ENCODE data around the gene AEBP1. TPM values are rescaled to one million over a fixed set of nuclear protein-coding genes. Genes with fewer than 3 reads are reported as not detected.

AEBP1 gene
- total RNA-seq, 1 experiment from 2014 or later, result 30.1 TPM

GRCh38 chr7:44117801-44118429, 13.8 kb downstream of the AEBP1 start:
- H3K4me3 ChIP-seq (ENCODE audit: low read depth, low read length, poor library complexity, severe bottlenecking), result no peak overlapping the region
- ChIA-PET CTCF (no interaction called here), POLR2A (ENCODE audit: low non-redundant PET) (no interaction called here)
- H3K9me3 ChIP-seq (ENCODE audit: low read depth, low read length, poor library complexity, severe bottlenecking), result no peaks in the 10 kb centered on the region
- peaks cover 71% of the 10 kb centered on the region for H3K36me3 ChIP-seq (ENCODE audit: insufficient read depth, low read length, poor library complexity, severe bottlenecking)
- TF ChIP-seq EZH2 (IDR thresholded peaks at IDR 0.05; ENCODE audit: borderline replicate concordance, low read depth, low read length, poor library complexity, severe bottlenecking) (no peak), CTCF (conservative IDR thresholded peaks at IDR 0.05; ENCODE audit: low read depth, low read length) (no peak)
- intact Hi-C loops (cut with micrococcal nuclease; ENCODE audit: unreplicated experiment), result no loop called here
- BruUV-seq (replicated peaks), result no TSS peak
- H3K27me3 ChIP-seq (replicated peaks; ENCODE audit: insufficient read depth, low read depth, low read length, poor library complexity), result no peaks in the 10 kb centered on the region
- H3K27ac ChIP-seq (ENCODE audit: low read depth, low read length, poor library complexity, severe bottlenecking), result no peak overlapping the region
- H3K4me1 ChIP-seq (ENCODE audit: insufficient read depth, low read length, poor library complexity, severe bottlenecking), result peaks cover 13% of the 10 kb centered on the region
- no peak for DNase-seq (ENCODE audit: low spot score)

GRCh38 chr7:44119829-44120380, 15.8 kb downstream of the AEBP1 start:
- Histone ChIP-seq H3K4me3 (ENCODE audit: low read depth, low read length, poor library complexity, severe bottlenecking) (no peak overlapping the region), H3K9me3 (ENCODE audit: low read depth, low read length, poor library complexity, severe bottlenecking) (no peaks in the 10 kb centered on the region), H3K27ac (ENCODE audit: low read depth, low read length, poor library complexity, severe bottlenecking) (peak overlapping the region; percentile 22), H3K36me3 (ENCODE audit: insufficient read depth, low read length, poor library complexity, severe bottlenecking) (peaks cover 62% of the 10 kb centered on the region), H3K27me3 (replicated peaks; ENCODE audit: insufficient read depth, low read depth, low read length, poor library complexity) (no peaks in the 10 kb centered on the region), H3K4me1 (ENCODE audit: insufficient read depth, low read length, poor library complexity, severe bottlenecking) (peaks cover 13% of the 10 kb centered on the region)
- intact Hi-C loops (cut with micrococcal nuclease; ENCODE audit: unreplicated experiment), result loop anchor here (5.0 kb wide), 1 partner anchor 82 kb away; the partner anchor contains the start of gene YKT6
- TF ChIP-seq EZH2 (IDR thresholded peaks at IDR 0.05; ENCODE audit: borderline replicate concordance, low read depth, low read length, poor library complexity, severe bottlenecking), result no peak
- TF ChIP-seq CTCF (conservative IDR thresholded peaks at IDR 0.05; ENCODE audit: low read depth, low read length), result no peak
- ChIA-PET CTCF (no interaction called here), POLR2A (ENCODE audit: low non-redundant PET) (no interaction called here)
- no TSS peak for BruUV-seq (replicated peaks)
- DNase-seq (ENCODE audit: low spot score), result no peak

GRCh38 chr7:44120395-44120794, 16.2 kb downstream of the AEBP1 start:
- BruUV-seq (replicated peaks), result no TSS peak
- POLR2A ChIA-PET (ENCODE audit: low non-redundant PET), result no interaction called here
- intact Hi-C loops (cut with micrococcal nuclease; ENCODE audit: unreplicated experiment), result loop anchor here (5.0 kb wide), 1 partner anchor 82 kb away; the partner anchor contains the start of gene YKT6

More at GRCh38 chr7:44120395-44120794, 16.2 kb downstream of the AEBP1 start:
- H3K9me3 ChIP-seq (ENCODE audit: low read depth, low read length, poor library complexity, severe bottlenecking), result no peaks in the 10 kb centered on the region
- DNase-seq (ENCODE audit: low spot score), result no peak
- peaks cover 57% of the 10 kb centered on the region for H3K36me3 ChIP-seq (ENCODE audit: insufficient read depth, low read length, poor library complexity, severe bottlenecking)
- CTCF ChIA-PET, result no interaction called here
- TF ChIP-seq CTCF (conservative IDR thresholded peaks at IDR 0.05; ENCODE audit: low read depth, low read length) (no peak), EZH2 (IDR thresholded peaks at IDR 0.05; ENCODE audit: borderline replicate concordance, low read depth, low read length, poor library complexity, severe bottlenecking) (no peak)
- H3K27ac ChIP-seq (ENCODE audit: low read depth, low read length, poor library complexity, severe bottlenecking), result peak overlapping the region; percentile 22
- no peaks in the 10 kb centered on the region for H3K27me3 ChIP-seq (replicated peaks; ENCODE audit: insufficient read depth, low read depth, low read length, poor library complexity)
- no peak overlapping the region for H3K4me3 ChIP-seq (ENCODE audit: low read depth, low read length, poor library complexity, severe bottlenecking)
- peaks cover 13% of the 10 kb centered on the region for H3K4me1 ChIP-seq (ENCODE audit: insufficient read depth, low read length, poor library complexity, severe bottlenecking)

Data from A673 (cell line).